Activated CD4-positive, alpha-beta T cell treated with anti-CD3 and anti-CD28 coated beads, Interleukin-2, amount 10 ng/mL, durations not matched to agents 24 days and 14 days (primary cell): ENCODE results near the gene HIVEP2. TPM values are rescaled to one million over a fixed set of nuclear protein-coding genes. Genes with fewer than 3 reads are reported as not detected.

ENCODE experiments used
- DNase-seq: peaks from one replicate; pipeline ENCODE4 v3.0.0; 2022
- H3K27ac Mint-ChIP-seq: one replicate; pipeline ENCODE4 v1.8.0; 2022; ENCODE audit warnings: mild to moderate bottlenecking, mixed read lengths
- H3K27me3 Mint-ChIP-seq: one replicate; pipeline ENCODE4 v1.8.0; 2022; ENCODE audit warnings: mixed read lengths
- H3K36me3 Mint-ChIP-seq: one replicate; pipeline ENCODE4 v1.8.0; 2022; ENCODE audit warnings: low read depth, mild to moderate bottlenecking, mixed read lengths
- H3K4me1 Mint-ChIP-seq: one replicate; pipeline ENCODE4 v1.8.0; 2021; ENCODE audit warnings: mixed read lengths
- H3K4me3 Mint-ChIP-seq: one replicate; pipeline ENCODE4 v1.8.0; 2022; ENCODE audit warnings: mild to moderate bottlenecking, moderate library complexity, mixed read lengths
- H3K9me3 Mint-ChIP-seq: one replicate; pipeline ENCODE4 v1.8.0; 2021; ENCODE audit warnings: mixed read lengths
- intact Hi-C: fragments of 100-400 bp; cut with micrococcal nuclease; formaldehyde crosslinking; loops from one replicate; pipeline ENCODE4 v1.15.1; 2023
- total RNA-seq: library from RNA; stranded (reverse); gene quantifications from 2 replicates; pipeline ENCODE4 v1.2.3, GENCODE V29; 2022

Gene HIVEP2
- total RNA-seq, 1 donor from 2014 or later = 27.1 TPM

GRCh38 chr6:142827991-142828390 lies 117.0 kb downstream of the HIVEP2 start:
- Mint-ChIP-seq H3K4me1 (peaks cover 33% of the 10 kb centered on the region), H3K4me3 (no peak overlapping the region), H3K27me3 (no peaks in the 10 kb centered on the region), H3K9me3 (peaks cover 5% of the 10 kb centered on the region), H3K36me3 (peaks cover 40% of the 10 kb centered on the region), H3K27ac (no peak overlapping the region)
- intact Hi-C loops = no loop called here
- no peak for DNase-seq

GRCh38 chr6:142827369-142827768 lies 117.6 kb downstream of the HIVEP2 start:
- peaks cover 42% of the 10 kb centered on the region for H3K36me3 Mint-ChIP-seq

GRCh38 chr6:142825760-142826159 lies 119.2 kb downstream of the HIVEP2 start:
- H3K9me3 Mint-ChIP-seq = peaks cover 5% of the 10 kb centered on the region
- H3K4me1 Mint-ChIP-seq = peaks cover 45% of the 10 kb centered on the region
- H3K27ac Mint-ChIP-seq = no peak overlapping the region
- peaks cover 40% of the 10 kb centered on the region for H3K36me3 Mint-ChIP-seq
- no peak overlapping the region for H3K4me3 Mint-ChIP-seq
- DNase-seq = no peak
- intact Hi-C loops = no loop called here
- H3K27me3 Mint-ChIP-seq = no peaks in the 10 kb centered on the region

More at GRCh38 chr6:142827369-142827768, 117.6 kb downstream of the HIVEP2 start:
- Mint-ChIP-seq H3K9me3 (peaks cover 5% of the 10 kb centered on the region), H3K27me3 (no peaks in the 10 kb centered on the region), H3K4me3 (no peak overlapping the region), H3K27ac (no peak overlapping the region), H3K4me1 (peaks cover 33% of the 10 kb centered on the region)
- intact Hi-C loops = no loop called here
- no peak for DNase-seq

GRCh38 chr6:142824426-142824825 lies 120.5 kb downstream of the HIVEP2 start:
- peak; percentile 35 for DNase-seq
- Mint-ChIP-seq H3K9me3 (no peaks in the 10 kb centered on the region), H3K4me1 (peaks cover 55% of the 10 kb centered on the region), H3K27ac (peak overlapping the region; percentile 10), H3K27me3 (peaks cover 2% of the 10 kb centered on the region), H3K36me3 (peaks cover 35% of the 10 kb centered on the region), H3K4me3 (no peak overlapping the region)
- intact Hi-C loops = loop anchor here (5.0 kb wide), 1 partner anchor 313 kb away; no protein-coding TSS in a partner anchor

GRCh38 chr6:142823256-142823902 lies 121.6 kb downstream of the HIVEP2 start:
- no peak for DNase-seq
- peak overlapping the region; percentile 82 for H3K27ac Mint-ChIP-seq
- intact Hi-C loops = loop anchor here (5.0 kb wide), 1 partner anchor 314 kb away; no protein-coding TSS in a partner anchor
- peaks cover 58% of the 10 kb centered on the region for H3K4me1 Mint-ChIP-seq
- no peak overlapping the region for H3K4me3 Mint-ChIP-seq
- H3K27me3 Mint-ChIP-seq = peaks cover 2% of the 10 kb centered on the region
- peaks cover 26% of the 10 kb centered on the region for H3K36me3 Mint-ChIP-seq
- H3K9me3 Mint-ChIP-seq = no peaks in the 10 kb centered on the region

- Mint-ChIP-seq H3K27me3 (peaks cover 2% of the 10 kb centered on the region), H3K4me1 (peaks cover 54% of the 10 kb centered on the region), H3K36me3 (peaks cover 23% of the 10 kb centered on the region), H3K27ac (peak overlapping the region; percentile 82), H3K4me3 (peak overlapping the region; percentile 12), H3K9me3 (no peaks in the 10 kb centered on the region)
- intact Hi-C loops = loop anchor here (1.0 to 5.0 kb wide), 4 partner anchors 10 to 314 kb away; no protein-coding TSS in a partner anchor
- DNase-seq = no peak
These were observed 122.1 kb downstream of the HIVEP2 start for GRCh38 chr6:142822842-142823241.

GRCh38 chr6:142822383-142822782 lies 122.6 kb downstream of the HIVEP2 start:
- H3K27me3 Mint-ChIP-seq = peaks cover 2% of the 10 kb centered on the region
- H3K4me1 Mint-ChIP-seq = peaks cover 55% of the 10 kb centered on the region
- peaks cover 23% of the 10 kb centered on the region for H3K36me3 Mint-ChIP-seq
- H3K9me3 Mint-ChIP-seq = no peaks in the 10 kb centered on the region
- peak; percentile 47 for DNase-seq
- intact Hi-C loops = loop anchor here (1.0 to 5.0 kb wide), 4 partner anchors 11 to 315 kb away; no protein-coding TSS in a partner anchor
- H3K27ac Mint-ChIP-seq = peak overlapping the region; percentile 82
- peak overlapping the region; percentile 12 for H3K4me3 Mint-ChIP-seq

- Mint-ChIP-seq H3K36me3 (peaks cover 24% of the 10 kb centered on the region), H3K27ac (peak overlapping the region; percentile 75), H3K4me3 (peak overlapping the region; percentile 26), H3K4me1 (peaks cover 57% of the 10 kb centered on the region), H3K27me3 (peaks cover 2% of the 10 kb centered on the region), H3K9me3 (no peaks in the 10 kb centered on the region)
- peak; percentile 60 for DNase-seq
- intact Hi-C loops = loop anchor here (1.0 to 5.0 kb wide), 6 partner anchors 11 to 315 kb away; no protein-coding TSS in a partner anchor
These were observed 123.1 kb downstream of the HIVEP2 start for GRCh38 chr6:142821860-142822259.

GRCh38 chr6:142821164-142821716 lies 123.7 kb downstream of the HIVEP2 start:
- Mint-ChIP-seq H3K27me3 (peaks cover 2% of the 10 kb centered on the region), H3K27ac (peak overlapping the region; percentile 94), H3K9me3 (no peaks in the 10 kb centered on the region), H3K4me3 (peak overlapping the region; percentile 26), H3K36me3 (peaks cover 30% of the 10 kb centered on the region), H3K4me1 (peaks cover 62% of the 10 kb centered on the region)
- DNase-seq = peak; percentile 53
- intact Hi-C loops = loop anchor here (2.0 to 5.0 kb wide), 3 partner anchors 64 to 316 kb away; no protein-coding TSS in a partner anchor

GRCh38 chr6:142820338-142821051 lies 124.5 kb downstream of the HIVEP2 start:
- H3K36me3 Mint-ChIP-seq = peaks cover 30% of the 10 kb centered on the region
- peak overlapping the region; percentile 94 for H3K27ac Mint-ChIP-seq
- H3K27me3 Mint-ChIP-seq = peaks cover 2% of the 10 kb centered on the region
- DNase-seq = peak; percentile 66
- intact Hi-C loops = loop anchor here (1.0 to 5.0 kb wide), 5 partner anchors 23 to 317 kb away; no protein-coding TSS in a partner anchor
- peaks cover 62% of the 10 kb centered on the region for H3K4me1 Mint-ChIP-seq
- H3K9me3 Mint-ChIP-seq = no peaks in the 10 kb centered on the region
- peak overlapping the region; percentile 88 for H3K4me3 Mint-ChIP-seq

GRCh38 chr6:142819603-142820337 lies 125.2 kb downstream of the HIVEP2 start:
- Mint-ChIP-seq H3K4me3 (peak overlapping the region; percentile 88), H3K9me3 (peaks cover 4% of the 10 kb centered on the region), H3K27ac (peak overlapping the region; percentile 94), H3K27me3 (peaks cover 2% of the 10 kb centered on the region), H3K4me1 (peaks cover 63% of the 10 kb centered on the region), H3K36me3 (peaks cover 35% of the 10 kb centered on the region)
- intact Hi-C loops = loop anchor here (1.0 to 5.0 kb wide), 9 partner anchors 8 to 318 kb away; no protein-coding TSS in a partner anchor
- DNase-seq = peak; percentile 86

- peaks cover 65% of the 10 kb centered on the region for H3K4me1 Mint-ChIP-seq
- peaks cover 11% of the 10 kb centered on the region for H3K9me3 Mint-ChIP-seq
- H3K36me3 Mint-ChIP-seq = peaks cover 33% of the 10 kb centered on the region
- no peak overlapping the region for H3K4me3 Mint-ChIP-seq
- DNase-seq = no peak
- H3K27me3 Mint-ChIP-seq = peaks cover 2% of the 10 kb centered on the region
- intact Hi-C loops = no loop called here
- no peak overlapping the region for H3K27ac Mint-ChIP-seq
These were observed 128.5 kb downstream of the HIVEP2 start for GRCh38 chr6:142816486-142816885.

GRCh38 chr6:142816031-142816430 lies 128.9 kb downstream of the HIVEP2 start:
- H3K27ac Mint-ChIP-seq = no peak overlapping the region
- peaks cover 11% of the 10 kb centered on the region for H3K9me3 Mint-ChIP-seq
- peaks cover 65% of the 10 kb centered on the region for H3K4me1 Mint-ChIP-seq
- intact Hi-C loops = no loop called here
- H3K36me3 Mint-ChIP-seq = peaks cover 32% of the 10 kb centered on the region
- DNase-seq = no peak
- H3K27me3 Mint-ChIP-seq = peaks cover 2% of the 10 kb centered on the region
- H3K4me3 Mint-ChIP-seq = no peak overlapping the region
